Anterior cingulate cortex (tissue), 58 donors: ENCODE results near the gene PDRG1.
"Not testable (repeated sequence)": the region's sequence is repeated elsewhere in the genome, so short reads cannot be mapped to it uniquely, and the experiment has no call there.

Source experiments
- DNase-seq, 58 donors: peaks; one replicate each; lab custom pipeline; 2025; lab: John Stamatoyannopoulos, UW

Gene PDRG1

GRCh38 chr20:31933698-31934097, 18.1 kb downstream of the PDRG1 start:
- DNase-seq, result no peak

- no peak for DNase-seq
These were observed 21.1 kb downstream of the PDRG1 start for GRCh38 chr20:31930779-31931178.

- not testable (repeated sequence) for DNase-seq
These were observed 22.2 kb downstream of the PDRG1 start for GRCh38 chr20:31929631-31930030.

- no peak for DNase-seq
These were observed 24.2 kb downstream of the PDRG1 start for GRCh38 chr20:31927627-31928159.

- no peak for DNase-seq
These were observed 25.4 kb downstream of the PDRG1 start for GRCh38 chr20:31926493-31926892.

- no peak for DNase-seq
These were observed 26.2 kb downstream of the PDRG1 start for GRCh38 chr20:31925631-31926030.

GRCh38 chr20:31924561-31924960, 27.3 kb downstream of the PDRG1 start:
- no peak for DNase-seq

- DNase-seq, result no peak
These were observed 28.2 kb downstream of the PDRG1 start for GRCh38 chr20:31923388-31924331.

- no peak for DNase-seq
These were observed 29.3 kb downstream of the PDRG1 start for GRCh38 chr20:31922588-31922987.

GRCh38 chr20:31922181-31922580, 29.7 kb downstream of the PDRG1 start:
- DNase-seq, result no peak

- not testable (repeated sequence) for DNase-seq
These were observed 30.4 kb downstream of the PDRG1 start for GRCh38 chr20:31921480-31921879.

GRCh38 chr20:31920275-31920855, 31.5 kb downstream of the PDRG1 start:
- no peak for DNase-seq

GRCh38 chr20:31919410-31920155, 32.3 kb downstream of the PDRG1 start:
- no peak for DNase-seq

- DNase-seq, result no peak
These were observed 33.3 kb downstream of the PDRG1 start for GRCh38 chr20:31918466-31919105.

- DNase-seq, result not testable (repeated sequence)
These were observed 33.9 kb downstream of the PDRG1 start for GRCh38 chr20:31917962-31918412.

- DNase-seq, result no peak
These were observed 35.1 kb downstream of the PDRG1 start for GRCh38 chr20:31916708-31917107.

- no peak for DNase-seq
These were observed 36.2 kb downstream of the PDRG1 start for GRCh38 chr20:31915491-31916280.

GRCh38 chr20:31914170-31914569, 37.7 kb downstream of the PDRG1 start:
- DNase-seq, result no peak

GRCh38 chr20:31913431-31914157, 38.3 kb downstream of the PDRG1 start:
- DNase-seq, result no peak
